Loucy (cell line): ENCODE data around the gene MAPK14.

Experiments used
- CTCF ChIP-seq: fragments of 200-600 bp; sonication (generic); conservative IDR thresholded peaks from 2 replicates; pipeline ENCODE4 v1.5.1; 2014; ENCODE audit warnings: mild to moderate bottlenecking, antibody characterized with exemption, low read length
- EZH2phosphoT487 ChIP-seq: fragments of 200-600 bp; IDR thresholded peaks from 2 replicates; pipeline ENCODE4 v1.6.1; 2018; ENCODE audit warnings: antibody characterized with exemption, mild to moderate bottlenecking, moderate library complexity, borderline replicate concordance

- no peak for TF ChIP-seq CTCF
- TF ChIP-seq EZH2phosphoT487, result no peak
These were observed 13.3 kb downstream of the MAPK14 start for GRCh38 chr6:36040958-36041357.
